ENCODE data around the gene VPS9D1.
"Not testable (repeated sequence)": the region's sequence is repeated elsewhere in the genome, so short reads cannot be mapped to it uniquely, and the experiment has no call there.

The VPS9D1 gene

GRCh38 chr16:89687092-89687940 is 33.4 kb downstream of the VPS9D1 start:
- peaks cover 15 to 16% of the 10 kb centered on the region in 2 donors for H3K4me1 ChIP-seq (ENCODE audit: control insufficient read depth in 2 of 2, insufficient read depth in 2 of 2, low read length in 2 of 2)
- peaks cover 20 to 25% of the 10 kb centered on the region in 2 donors for H3K36me3 ChIP-seq (ENCODE audit: control insufficient read depth in 2 of 2, insufficient read depth in 2 of 2, low read length in 2 of 2)
- peak overlapping the region; percentile 85 to 93 for H3K27ac ChIP-seq (ENCODE audit: low read depth in 2 of 2, low read length in 2 of 2)
- H3K9ac ChIP-seq (ENCODE audit: low read depth in 1 of 2, low read length in 2 of 2), result peak overlapping the region; percentile 65 to 66
- H3K4me3 ChIP-seq (ENCODE audit: low read length in 2 of 2), result peak overlapping the region; percentile 77 to 89
- H3K27me3 ChIP-seq (ENCODE audit: control insufficient read depth in 2 of 2, insufficient read depth in 2 of 2, low read length in 2 of 2), result no peaks in the 10 kb centered on the region
- H3K9me3 ChIP-seq (ENCODE audit: control insufficient read depth in 2 of 2, low read length in 2 of 2), result no peaks in the 10 kb centered on the region

DNA sequence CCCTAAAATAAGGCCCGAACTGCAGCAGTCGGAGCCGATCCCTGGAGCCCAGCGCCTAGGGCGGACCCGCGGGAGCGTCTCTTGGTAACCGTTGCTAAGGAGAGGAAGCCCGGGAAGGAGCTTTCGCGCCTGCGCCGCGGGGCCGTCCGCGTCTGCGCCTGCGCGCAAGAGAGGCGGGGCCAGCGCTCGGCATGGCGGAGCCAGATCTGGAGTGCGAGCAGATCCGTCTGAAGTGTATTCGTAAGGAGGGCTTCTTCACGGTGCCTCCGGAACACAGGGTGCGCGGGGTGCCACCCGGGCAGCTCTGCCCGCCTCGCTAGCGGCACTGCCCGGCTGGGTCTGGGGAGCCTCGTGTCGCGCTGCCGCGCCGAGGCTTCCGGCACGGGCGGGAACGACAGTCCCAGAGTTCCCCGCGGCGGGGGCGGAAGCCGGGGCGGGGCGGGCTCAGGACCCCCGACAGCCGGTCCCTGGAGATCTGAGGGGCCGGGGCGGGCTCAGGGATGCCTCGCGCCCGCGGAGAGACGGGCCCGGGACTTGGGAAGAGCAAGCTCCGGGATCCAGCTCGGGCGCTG is 34.1 kb downstream of the VPS9D1 start, which contains the start of gene CDK10:
Gene CDK10, plus strand, starts transcription at position 170 of the 572 bp plus-strand sequence. Its CDS starts 22 bp downstream, at position 192.
- peaks cover 17 to 20% of the 10 kb centered on the region in 2 donors for H3K36me3 ChIP-seq (ENCODE audit: control insufficient read depth in 2 of 2, insufficient read depth in 2 of 2, low read length in 2 of 2)
- peak within 1 kb of the TSS; percentile 66 to 88 for H3K9ac ChIP-seq (ENCODE audit: low read depth in 1 of 2, low read length in 2 of 2)
- H3K27ac ChIP-seq (ENCODE audit: low read depth in 2 of 2, low read length in 2 of 2), result peak within 1 kb of the TSS; percentile 85 to 93

DNA sequence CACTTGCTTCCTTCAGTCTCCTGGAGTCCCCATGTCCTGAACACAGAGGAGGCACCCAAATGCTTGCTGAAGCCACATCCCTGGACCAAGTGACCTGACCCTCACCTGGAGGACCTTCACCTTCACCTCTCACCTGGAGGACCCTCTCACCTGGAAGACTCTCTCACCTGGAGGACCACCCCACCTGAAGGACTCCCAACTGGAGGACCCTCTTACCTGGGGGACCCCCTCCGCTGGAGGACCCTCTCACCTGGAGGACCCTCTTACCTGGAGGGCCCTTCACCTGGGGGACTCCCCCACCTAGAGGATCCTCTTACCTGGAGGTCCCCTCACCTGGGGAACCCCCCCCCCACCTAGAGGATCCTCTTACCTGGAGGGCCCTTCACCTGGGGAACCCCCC is 34.8 kb downstream of the VPS9D1 start:
- H3K9me3 ChIP-seq (ENCODE audit: control insufficient read depth in 2 of 2, low read length in 2 of 2), result no peaks in the 10 kb centered on the region
- H3K9ac ChIP-seq (ENCODE audit: low read depth in 1 of 2, low read length in 2 of 2), result no peak overlapping the region
- H3K27me3 ChIP-seq (ENCODE audit: control insufficient read depth in 2 of 2, insufficient read depth in 2 of 2, low read length in 2 of 2), result no peaks in the 10 kb centered on the region
- no peak overlapping the region for H3K4me3 ChIP-seq (ENCODE audit: low read length in 2 of 2)
- no peak overlapping the region for H3K27ac ChIP-seq (ENCODE audit: low read depth in 2 of 2, low read length in 2 of 2)
- H3K4me1 ChIP-seq (ENCODE audit: control insufficient read depth in 2 of 2, insufficient read depth in 2 of 2, low read length in 2 of 2), result peaks cover 15 to 16% of the 10 kb centered on the region in 2 donors
- H3K36me3 ChIP-seq (ENCODE audit: control insufficient read depth in 2 of 2, insufficient read depth in 2 of 2, low read length in 2 of 2), result peaks cover 13 to 14% of the 10 kb centered on the region in 2 donors

More for the DNA sequence above, 34.1 kb downstream of the VPS9D1 start, which contains the start of gene CDK10:
- Histone ChIP-seq H3K4me3 (ENCODE audit: low read length in 2 of 2) (peak within 1 kb of the TSS; percentile 77 to 89), H3K27me3 (ENCODE audit: control insufficient read depth in 2 of 2, insufficient read depth in 2 of 2, low read length in 2 of 2) (no peaks in the 10 kb centered on the region), H3K4me1 (ENCODE audit: control insufficient read depth in 2 of 2, insufficient read depth in 2 of 2, low read length in 2 of 2) (peaks cover 15 to 16% of the 10 kb centered on the region in 2 donors), H3K9me3 (ENCODE audit: control insufficient read depth in 2 of 2, low read length in 2 of 2) (no peaks in the 10 kb centered on the region)

DNA sequence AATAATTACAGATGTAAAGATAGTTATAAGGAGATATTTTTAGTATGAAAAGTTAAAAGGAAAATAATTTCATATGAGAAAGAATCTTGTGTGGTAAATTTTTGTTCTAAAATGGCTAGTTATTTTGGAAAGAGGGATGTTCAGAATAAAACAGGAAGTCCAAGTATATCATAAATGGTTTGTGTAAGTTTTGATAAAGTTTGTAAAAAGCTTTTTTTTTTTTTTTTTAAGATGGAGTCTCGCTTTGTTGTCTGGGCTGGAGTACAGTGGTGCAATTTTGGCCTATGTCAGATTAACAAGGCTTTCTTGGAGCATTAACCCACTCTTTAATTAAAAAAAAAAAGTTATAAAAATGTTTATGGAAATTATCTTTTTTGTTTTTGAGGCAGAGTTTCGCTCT is 42.4 kb downstream of the VPS9D1 start:
- H3K27ac ChIP-seq (ENCODE audit: low read depth in 2 of 2, low read length in 2 of 2), result no peak overlapping the region

GRCh38 chr16:89672177-89672941 is 48.3 kb downstream of the VPS9D1 start:
- Histone ChIP-seq H3K4me1 (ENCODE audit: control insufficient read depth in 2 of 2, insufficient read depth in 2 of 2, low read length in 2 of 2) (no peaks in the 10 kb centered on the region), H3K27me3 (ENCODE audit: control insufficient read depth in 2 of 2, insufficient read depth in 2 of 2, low read length in 2 of 2) (no peaks in the 10 kb centered on the region), H3K9me3 (ENCODE audit: control insufficient read depth in 2 of 2, low read length in 2 of 2) (no peaks in the 10 kb centered on the region), H3K27ac (ENCODE audit: low read depth in 2 of 2, low read length in 2 of 2) (no peak overlapping the region), H3K9ac (ENCODE audit: low read depth in 1 of 2, low read length in 2 of 2) (no peak overlapping the region), H3K36me3 (ENCODE audit: control insufficient read depth in 2 of 2, insufficient read depth in 2 of 2, low read length in 2 of 2) (no peaks in the 10 kb centered on the region), H3K4me3 (ENCODE audit: low read length in 2 of 2) (no peak overlapping the region)

More for the DNA sequence above, 42.4 kb downstream of the VPS9D1 start:
- H3K4me3 ChIP-seq (ENCODE audit: low read length in 2 of 2), result no peak overlapping the region
- no peaks in the 10 kb centered on the region for H3K36me3 ChIP-seq (ENCODE audit: control insufficient read depth in 2 of 2, insufficient read depth in 2 of 2, low read length in 2 of 2)
- no peaks in the 10 kb centered on the region for H3K4me1 ChIP-seq (ENCODE audit: control insufficient read depth in 2 of 2, insufficient read depth in 2 of 2, low read length in 2 of 2)
- H3K9me3 ChIP-seq (ENCODE audit: control insufficient read depth in 2 of 2, low read length in 2 of 2), result no peaks in the 10 kb centered on the region
- H3K9ac ChIP-seq (ENCODE audit: low read depth in 1 of 2, low read length in 2 of 2), result no peak overlapping the region
- no peaks in the 10 kb centered on the region for H3K27me3 ChIP-seq (ENCODE audit: control insufficient read depth in 2 of 2, insufficient read depth in 2 of 2, low read length in 2 of 2)

DNA sequence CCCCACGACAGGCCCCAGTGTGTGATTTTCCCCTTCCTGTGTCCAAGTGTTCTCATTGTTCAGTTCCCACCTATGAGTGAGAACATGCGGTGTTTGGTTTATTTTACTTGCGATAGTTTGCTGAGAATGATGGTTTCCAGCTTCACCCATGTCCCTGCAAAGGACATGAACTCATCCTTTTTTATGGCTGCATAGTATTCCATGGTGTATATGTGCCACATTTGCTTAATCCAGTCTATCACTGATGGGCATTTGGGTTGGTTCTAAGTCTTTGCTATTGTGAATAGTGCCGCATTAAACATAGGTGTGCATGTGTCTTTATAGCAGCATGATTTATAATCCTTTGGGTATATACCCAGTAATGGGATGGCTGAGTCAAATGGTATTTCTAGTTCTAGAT is 49.1 kb downstream of the VPS9D1 start:
- H3K9me3 ChIP-seq (ENCODE audit: control insufficient read depth in 2 of 2, low read length in 2 of 2); H3K27ac ChIP-seq (ENCODE audit: low read depth in 2 of 2, low read length in 2 of 2); H3K4me1 ChIP-seq (ENCODE audit: control insufficient read depth in 2 of 2, insufficient read depth in 2 of 2, low read length in 2 of 2); H3K27me3 ChIP-seq (ENCODE audit: control insufficient read depth in 2 of 2, insufficient read depth in 2 of 2, low read length in 2 of 2); H3K36me3 ChIP-seq (ENCODE audit: control insufficient read depth in 2 of 2, insufficient read depth in 2 of 2, low read length in 2 of 2); H3K9ac ChIP-seq (ENCODE audit: low read depth in 1 of 2, low read length in 2 of 2); H3K4me3 ChIP-seq (ENCODE audit: low read length in 2 of 2): not testable (repeated sequence)

DNA sequence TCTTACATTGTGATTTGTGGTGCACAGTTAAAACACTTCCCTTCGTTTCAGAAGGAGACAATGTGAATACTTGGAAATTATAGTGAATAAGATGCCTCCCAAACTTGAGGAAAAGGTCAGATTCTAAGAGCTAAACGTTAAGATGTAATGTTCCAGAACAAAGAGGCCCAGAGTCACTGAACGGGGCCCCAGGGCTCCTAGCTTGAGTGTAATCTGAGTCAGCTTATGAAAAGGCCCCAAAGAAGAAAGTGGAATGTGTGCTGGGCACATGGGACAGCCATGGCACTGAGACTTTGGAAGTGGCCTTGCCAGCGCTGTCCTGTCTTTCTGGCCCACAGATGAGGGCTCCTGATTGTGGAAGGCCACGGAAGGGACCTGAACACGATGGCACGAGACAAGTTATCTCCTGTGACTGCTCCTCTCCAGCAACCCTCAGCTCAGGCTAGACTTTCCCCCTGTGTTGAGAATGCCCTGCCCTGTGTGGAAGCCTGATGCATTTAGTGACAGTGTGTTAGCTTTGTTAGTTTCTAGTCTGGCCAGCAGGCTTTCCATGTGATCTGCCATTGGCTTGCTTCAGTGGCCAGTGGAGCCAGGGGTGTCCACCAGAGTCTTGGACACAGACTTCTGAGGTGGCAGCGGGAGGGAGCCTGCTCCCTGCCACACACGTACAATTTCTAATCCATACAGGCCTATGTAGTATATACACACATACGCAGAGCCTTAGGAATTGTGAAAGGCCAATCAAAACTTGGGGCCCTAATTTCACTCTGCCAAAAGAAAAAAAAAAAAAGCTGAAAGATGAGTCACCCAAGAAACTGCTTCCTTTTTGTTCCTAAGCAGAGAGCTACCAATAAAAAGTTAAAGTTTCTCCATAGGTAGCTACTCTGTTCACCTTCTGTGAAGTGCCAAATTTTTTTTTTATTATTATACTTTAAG is 49.9 kb downstream of the VPS9D1 start:
- Histone ChIP-seq H3K27me3 (ENCODE audit: control insufficient read depth in 2 of 2, insufficient read depth in 2 of 2, low read length in 2 of 2) (no peaks in the 10 kb centered on the region), H3K9ac (ENCODE audit: low read depth in 1 of 2, low read length in 2 of 2) (no peak overlapping the region), H3K9me3 (ENCODE audit: control insufficient read depth in 2 of 2, low read length in 2 of 2) (no peaks in the 10 kb centered on the region), H3K4me3 (ENCODE audit: low read length in 2 of 2) (no peak overlapping the region), H3K36me3 (ENCODE audit: control insufficient read depth in 2 of 2, insufficient read depth in 2 of 2, low read length in 2 of 2) (no peaks in the 10 kb centered on the region), H3K4me1 (ENCODE audit: control insufficient read depth in 2 of 2, insufficient read depth in 2 of 2, low read length in 2 of 2) (no peaks in the 10 kb centered on the region), H3K27ac (ENCODE audit: low read depth in 2 of 2, low read length in 2 of 2) (no peak overlapping the region)

DNA sequence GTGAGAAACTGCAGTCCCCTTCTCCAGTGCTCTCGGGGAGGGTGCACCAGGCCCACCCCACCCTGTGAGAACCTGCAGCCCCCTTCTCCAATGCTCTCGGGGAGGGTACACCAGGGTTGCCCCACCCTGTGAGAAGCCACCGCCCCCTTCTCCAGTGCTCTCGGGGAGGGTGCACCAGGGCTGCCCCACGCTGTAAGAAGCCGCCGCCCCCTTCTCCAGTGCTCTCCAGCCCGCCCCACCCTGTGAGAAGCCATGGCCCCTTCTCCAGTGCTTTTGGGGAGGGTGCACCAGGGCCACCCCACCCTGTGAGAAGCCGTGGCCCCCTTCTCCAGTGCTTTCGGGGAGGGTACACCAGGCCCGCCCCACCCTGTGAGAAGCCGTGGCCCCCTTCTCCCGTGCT is 50.9 kb downstream of the VPS9D1 start:
- Histone ChIP-seq H3K27ac (ENCODE audit: low read depth in 2 of 2, low read length in 2 of 2) (no peak overlapping the region), H3K9ac (ENCODE audit: low read depth in 1 of 2, low read length in 2 of 2) (no peak overlapping the region), H3K9me3 (ENCODE audit: control insufficient read depth in 2 of 2, low read length in 2 of 2) (no peaks in the 10 kb centered on the region), H3K4me1 (ENCODE audit: control insufficient read depth in 2 of 2, insufficient read depth in 2 of 2, low read length in 2 of 2) (no peaks in the 10 kb centered on the region), H3K27me3 (ENCODE audit: control insufficient read depth in 2 of 2, insufficient read depth in 2 of 2, low read length in 2 of 2) (no peaks in the 10 kb centered on the region), H3K4me3 (ENCODE audit: low read length in 2 of 2) (no peak overlapping the region), H3K36me3 (ENCODE audit: control insufficient read depth in 2 of 2, insufficient read depth in 2 of 2, low read length in 2 of 2) (no peaks in the 10 kb centered on the region)

- Histone ChIP-seq H3K4me1 (ENCODE audit: control insufficient read depth in 2 of 2, insufficient read depth in 2 of 2, low read length in 2 of 2) (no peaks in the 10 kb centered on the region), H3K27me3 (ENCODE audit: control insufficient read depth in 2 of 2, insufficient read depth in 2 of 2, low read length in 2 of 2) (no peaks in the 10 kb centered on the region), H3K27ac (ENCODE audit: low read depth in 2 of 2, low read length in 2 of 2) (no peak overlapping the region), H3K4me3 (ENCODE audit: low read length in 2 of 2) (no peak overlapping the region), H3K36me3 (ENCODE audit: control insufficient read depth in 2 of 2, insufficient read depth in 2 of 2, low read length in 2 of 2) (no peaks in the 10 kb centered on the region), H3K9me3 (ENCODE audit: control insufficient read depth in 2 of 2, low read length in 2 of 2) (no peaks in the 10 kb centered on the region), H3K9ac (ENCODE audit: low read depth in 1 of 2, low read length in 2 of 2) (no peak overlapping the region)
Observed at GRCh38 chr16:89668790-89669158, 51.9 kb downstream of the VPS9D1 start.

All from mucosa of rectum (tissue), 2 donors.